Measurements from ENCODE around the gene DLX4. TPM values are rescaled to one million over a fixed set of nuclear protein-coding genes. Genes with fewer than 3 reads are reported as not detected.

Gene DLX4
- total and polyA plus RNA-seq, 2 donors (not counting 3 experiments of a cell fraction or from before 2014, with no cell fraction given) = not detected

DNA sequence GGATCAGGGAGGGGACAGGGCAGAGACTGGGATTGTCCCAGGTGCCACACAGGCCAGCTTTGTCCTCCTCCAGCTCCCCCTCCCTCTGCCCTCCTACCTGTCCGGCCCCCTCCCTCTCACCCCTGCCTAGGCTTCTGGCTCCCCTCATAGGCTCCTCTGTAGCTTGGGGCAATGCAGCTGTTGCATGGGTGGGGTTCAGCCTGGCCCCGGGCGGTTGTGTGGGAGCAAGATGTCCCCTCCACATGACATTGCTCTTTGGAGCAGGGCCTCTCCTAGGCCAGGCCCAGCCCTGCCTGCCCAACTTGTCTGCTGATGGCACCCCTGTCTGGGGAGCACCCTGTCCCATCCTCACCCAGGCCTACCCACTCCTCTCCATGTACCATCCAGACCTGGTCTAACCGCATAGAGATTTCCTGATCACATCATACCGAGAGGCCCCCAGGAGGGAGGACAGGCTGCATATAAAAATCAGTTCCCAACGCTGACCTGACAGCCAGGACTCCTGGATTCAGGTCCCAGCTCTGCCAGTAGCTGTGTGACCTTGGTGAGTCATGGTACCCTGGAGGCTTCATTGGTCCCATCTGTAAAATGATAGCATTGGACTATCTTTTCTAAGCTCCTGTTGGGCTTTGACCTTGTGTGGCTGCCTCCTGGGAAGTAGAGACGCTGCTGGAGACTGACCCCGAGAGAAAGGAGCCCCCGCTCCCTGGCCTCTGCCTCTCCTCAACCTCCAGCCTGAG is 48.8 kb upstream of the DLX4 start:
- peaks cover 14 to 19% of the 10 kb centered on the region in 2 experiments for H3K27me3 ChIP-seq (ENCODE audit: control insufficient read depth in 2 of 2, insufficient read depth in 2 of 2, low read length in 2 of 2)
- no TSS peak for BruUV-seq (replicated peaks)
- H4K20me1 ChIP-seq (replicated peaks; ENCODE audit: control insufficient read depth, extremely low read depth, insufficient read depth, low read length) = no peaks in the 10 kb centered on the region
- H2AFZ ChIP-seq (ENCODE audit: low read depth, low read length) = no peak overlapping the region
- no peaks in the 10 kb centered on the region for H3K9me1 ChIP-seq (replicated peaks; ENCODE audit: control insufficient read depth, extremely low read depth, insufficient read depth, low read length)
- H3K9ac ChIP-seq (replicated peaks; ENCODE audit: extremely low read depth, insufficient read depth, low read length) = no peak overlapping the region
- no peaks in the 10 kb centered on the region for H3K79me2 ChIP-seq (ENCODE audit: control insufficient read depth, insufficient read depth, low read length)
- intact Hi-C loops (cut with micrococcal nuclease) (no loop called here), dilution Hi-C loops (cut with MboI; ENCODE audit: extremely low pct_ligation_motif_present, low sequenced_read_pairs) (no loop called here)
- no peak overlapping the region for H3K4me3 ChIP-seq (replicated peaks in 1 of 3; ENCODE audit: insufficient read depth in 1 of 3, low read depth in 1 of 3, low read length in 3 of 3)
- ChIA-PET CTCF (interaction anchor here (1.1 to 1.2 kb wide), 2 partner anchors 11 to 40 kb away, joined by 3 read pairs; no protein-coding TSS in a partner anchor), POLR2A (no interaction called here)
- H3K27ac ChIP-seq (ENCODE audit: insufficient read depth, low read depth, low read length) = no peak overlapping the region
- H3K4me1 ChIP-seq (ENCODE audit: control insufficient read depth, extremely low read depth, insufficient read depth, low read length) = no peaks in the 10 kb centered on the region
- H3K9me3 ChIP-seq (replicated peaks; ENCODE audit: control insufficient read depth, insufficient read depth, low read length) = no peaks in the 10 kb centered on the region
- TF ChIP-seq EZH2 (IDR thresholded peaks at IDR 0.05; ENCODE audit: borderline replicate concordance, low read depth, low read length, severe bottlenecking) (no peak), POLR2AphosphoS5 (IDR thresholded peaks at IDR 0.05; ENCODE audit: insufficient read depth, low read depth, low read length) (no peak), GATA2 (IDR thresholded peaks at IDR 0.05; ENCODE audit: insufficient read depth, insufficient read length, low read depth, low read length) (no peak)
- TF ChIP-seq, protein P1, sequence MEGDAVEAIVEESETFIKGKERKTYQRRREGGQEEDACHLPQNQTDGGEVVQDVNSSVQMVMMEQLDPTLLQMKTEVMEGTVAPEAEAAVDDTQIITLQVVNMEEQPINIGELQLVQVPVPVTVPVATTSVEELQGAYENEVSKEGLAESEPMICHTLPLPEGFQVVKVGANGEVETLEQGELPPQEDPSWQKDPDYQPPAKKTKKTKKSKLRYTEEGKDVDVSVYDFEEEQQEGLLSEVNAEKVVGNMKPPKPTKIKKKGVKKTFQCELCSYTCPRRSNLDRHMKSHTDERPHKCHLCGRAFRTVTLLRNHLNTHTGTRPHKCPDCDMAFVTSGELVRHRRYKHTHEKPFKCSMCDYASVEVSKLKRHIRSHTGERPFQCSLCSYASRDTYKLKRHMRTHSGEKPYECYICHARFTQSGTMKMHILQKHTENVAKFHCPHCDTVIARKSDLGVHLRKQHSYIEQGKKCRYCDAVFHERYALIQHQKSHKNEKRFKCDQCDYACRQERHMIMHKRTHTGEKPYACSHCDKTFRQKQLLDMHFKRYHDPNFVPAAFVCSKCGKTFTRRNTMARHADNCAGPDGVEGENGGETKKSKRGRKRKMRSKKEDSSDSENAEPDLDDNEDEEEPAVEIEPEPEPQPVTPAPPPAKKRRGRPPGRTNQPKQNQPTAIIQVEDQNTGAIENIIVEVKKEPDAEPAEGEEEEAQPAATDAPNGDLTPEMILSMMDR (IDR thresholded peaks at IDR 0.05; ENCODE audit: extremely low read depth in 1 of 2, insufficient read depth in 1 of 2, low read depth in 1 of 2, low read length in 2 of 2) = no peak
- TF ChIP-seq, protein P2, sequence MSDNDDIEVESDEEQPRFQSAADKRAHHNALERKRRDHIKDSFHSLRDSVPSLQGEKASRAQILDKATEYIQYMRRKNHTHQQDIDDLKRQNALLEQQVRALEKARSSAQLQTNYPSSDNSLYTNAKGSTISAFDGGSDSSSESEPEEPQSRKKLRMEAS (IDR thresholded peaks at IDR 0.05; ENCODE audit: insufficient read depth, insufficient read length) = no peak
- FAIRE-seq (no peak), DNase-seq (ENCODE audit: low read depth, low spot score) (no peak)
- no peaks in the 10 kb centered on the region for H3K36me3 ChIP-seq (ENCODE audit: control insufficient read depth in 2 of 2, extremely low read depth in 1 of 2, insufficient read depth in 2 of 2, low read length in 2 of 2)
- no peak overlapping the region for H3K4me2 ChIP-seq (ENCODE audit: insufficient read depth, low read length)

All from endothelial cell of umbilical vein (primary cell).